Femur (tissue), 1 donor: ENCODE measurements around the gene TOP1.

ENCODE experiments used
- DNase-seq: peaks from one replicate; pipeline ENCODE4 v3.0.0-alpha.2; 2017

Gene TOP1

GRCh38 chr20:41038149-41038877, 9.7 kb downstream of the TOP1 start:
- no peak for DNase-seq

GRCh38 chr20:41038878-41039404, 10.3 kb downstream of the TOP1 start:
- DNase-seq = no peak

- DNase-seq = no peak
Observed at GRCh38 chr20:41040855-41041254, 12.2 kb downstream of the TOP1 start.

- no peak for DNase-seq
Observed at GRCh38 chr20:41041693-41042092, 13.1 kb downstream of the TOP1 start.

GRCh38 chr20:41044409-41045062, 15.9 kb downstream of the TOP1 start:
- no peak for DNase-seq

GRCh38 chr20:41045671-41046070, 17.0 kb downstream of the TOP1 start:
- no peak for DNase-seq

- DNase-seq = no peak
Observed at GRCh38 chr20:41046716-41047115, 18.1 kb downstream of the TOP1 start.

- DNase-seq = no peak
Observed at GRCh38 chr20:41047279-41047974, 18.8 kb downstream of the TOP1 start.

GRCh38 chr20:41047975-41048305, 19.3 kb downstream of the TOP1 start:
- no peak for DNase-seq

- no peak for DNase-seq
Observed at GRCh38 chr20:41048461-41049301, 20.1 kb downstream of the TOP1 start.

GRCh38 chr20:41049451-41049850, 20.8 kb downstream of the TOP1 start:
- DNase-seq = no peak

- no peak for DNase-seq
Observed at GRCh38 chr20:41050361-41051008, 21.9 kb downstream of the TOP1 start.

- no peak for DNase-seq
Observed at GRCh38 chr20:41051009-41051825, 22.6 kb downstream of the TOP1 start.

- no peak for DNase-seq
Observed at GRCh38 chr20:41052742-41053419, 24.3 kb downstream of the TOP1 start.

GRCh38 chr20:41054070-41054846, 25.6 kb downstream of the TOP1 start:
- DNase-seq = no peak

GRCh38 chr20:41054847-41055230, 26.2 kb downstream of the TOP1 start:
- no peak for DNase-seq

GRCh38 chr20:41055679-41056078, 27.1 kb downstream of the TOP1 start:
- DNase-seq = no peak

- DNase-seq = no peak
Observed at GRCh38 chr20:41057999-41058673, 29.5 kb downstream of the TOP1 start.
